GM23338 (cell line): Measurements from ENCODE around the gene DHX36. TPM values are rescaled to one million over a fixed set of nuclear protein-coding genes. Genes with fewer than 3 reads are reported as not detected.

ENCODE experiments used
- ATAC-seq: fragments of 200-7000 bp; cut with Tn5 transposase; 3 replicates; pipeline ENCODE4 v1.9.1; 2020
- DNase-seq: peaks from one replicate; pipeline ENCODE4 v3.0.0-alpha.2; 2015; ENCODE audit warnings: low spot score
- H2AFZ ChIP-seq: fragments of 200-600 bp; sonication (generic); 2 replicates; pipeline ENCODE4 v1.8.0; 2016; ENCODE audit warnings: antibody characterized with exemption, mild to moderate bottlenecking, moderate library complexity
- H3F3A ChIP-seq: fragments of 200-600 bp; sonication (generic); replicated peaks from 2 replicates; pipeline ENCODE4 v1.8.0; 2017; ENCODE audit warnings: antibody characterized with exemption, mixed run types, low read depth
- H3K27ac ChIP-seq: fragments of 200-600 bp; sonication (generic); 2 replicates; pipeline ENCODE4 v1.6.1; 2016; ENCODE audit warnings: low read depth
- H3K27me3 ChIP-seq: fragments of 200-600 bp; sonication (generic); 2 replicates; pipeline ENCODE4 v1.8.0; 2016; ENCODE audit warnings: mild to moderate bottlenecking, mixed run types, moderate library complexity; ENCODE audit not compliant: insufficient read depth
- H3K36me3 ChIP-seq: fragments of 200-600 bp; sonication (generic); 2 replicates; pipeline ENCODE4 v1.8.0; 2016; ENCODE audit warnings: mild to moderate bottlenecking; ENCODE audit not compliant: insufficient read depth
- H3K4me1 ChIP-seq: fragments of 200-600 bp; sonication (generic); 2 replicates; pipeline ENCODE4 v1.8.0; 2016; ENCODE audit warnings: mild to moderate bottlenecking, moderate library complexity; ENCODE audit not compliant: insufficient read depth
- H3K4me2 ChIP-seq: fragments of 200-600 bp; sonication (generic); 2 replicates; pipeline ENCODE4 v1.7.1; 2017; ENCODE audit warnings: mixed run types
- H3K4me3 ChIP-seq: fragments of 200-600 bp; sonication (generic); 2 replicates; pipeline ENCODE4 v1.6.1; 2016; ENCODE audit warnings: mixed run types
- H3K79me2 ChIP-seq: fragments of 200-600 bp; sonication (generic); replicated peaks from 2 replicates; pipeline ENCODE4 v1.8.0; 2017; ENCODE audit warnings: mild to moderate bottlenecking; ENCODE audit not compliant: insufficient read depth
- H3K9me2 ChIP-seq: fragments of 200-600 bp; sonication (generic); 2 replicates; pipeline ENCODE4 v1.8.0; 2017; ENCODE audit not compliant: insufficient read depth
- H4K20me1 ChIP-seq: fragments of 200-600 bp; sonication (generic); replicated peaks from 2 replicates; pipeline ENCODE4 v1.8.0; 2017; ENCODE audit warnings: mild to moderate bottlenecking; ENCODE audit not compliant: insufficient read depth
- H3K27ac Mint-ChIP-seq: 2 replicates; pipeline ENCODE4 v1.8.0; 2020; ENCODE audit warnings: inconsistent platforms, mild to moderate bottlenecking, moderate library complexity, mixed read lengths
- H3K27me3 Mint-ChIP-seq: 3 replicates; pipeline ENCODE4 v1.8.0; 2022; ENCODE audit warnings: low read depth, mild to moderate bottlenecking, moderate library complexity, mixed read lengths, inconsistent platforms; ENCODE audit not compliant: insufficient read depth, poor library complexity
- H3K36me3 Mint-ChIP-seq: 3 replicates; pipeline ENCODE4 v1.8.0; 2021; ENCODE audit warnings: low read depth, mild to moderate bottlenecking, inconsistent platforms, moderate library complexity, mixed read lengths
- H3K4me1 Mint-ChIP-seq: 3 replicates; pipeline ENCODE4 v1.8.0; 2020; ENCODE audit warnings: mild to moderate bottlenecking, inconsistent platforms, mixed read lengths
- H3K4me3 Mint-ChIP-seq: 3 replicates; pipeline ENCODE4 v1.8.0; 2021; ENCODE audit warnings: moderate library complexity, mild to moderate bottlenecking, inconsistent platforms, mixed read lengths
- H3K9me3 Mint-ChIP-seq: 3 replicates; pipeline ENCODE4 v1.8.0; 2020; ENCODE audit warnings: moderate library complexity, mild to moderate bottlenecking, inconsistent platforms, mixed read lengths
- EZH2phosphoT487 ChIP-seq: fragments of 200-600 bp; sonication (generic); IDR thresholded peaks from one replicate; pipeline ENCODE4 v1.8.1; 2018; ENCODE audit warnings: antibody characterized with exemption; ENCODE audit not compliant: unreplicated experiment
- JUNB ChIP-seq: IDR thresholded peaks from one replicate; pipeline ENCODE4 v1.6.1; 2016; ENCODE audit warnings: antibody characterized with exemption; ENCODE audit not compliant: unreplicated experiment
- REST ChIP-seq: IDR thresholded peaks from one replicate; pipeline ENCODE4 v1.6.1; 2018; ENCODE audit warnings: antibody characterized with exemption; ENCODE audit not compliant: unreplicated experiment
- ZNF114 ChIP-seq: fragments of 250-450 bp; sonication (Bioruptor Pico); IDR thresholded peaks from 2 replicates; pipeline ENCODE4 v1.5.0; 2020; ENCODE audit warnings: mild to moderate bottlenecking, moderate library complexity
- ZNF462 ChIP-seq: fragments of 250-450 bp; sonication (Bioruptor Pico); IDR thresholded peaks from 2 replicates; pipeline ENCODE4 v1.5.0; 2020; ENCODE audit warnings: mild to moderate bottlenecking, moderate library complexity
- polyA plus RNA-seq: library from polyadenylated mRNA; unstranded; fragments of >200 nt; fragmentation: Nextera tagmentation; extraction: Ambion mirVana; gene quantifications from 2 replicates; pipeline ENCODE4 v1.2.1, GENCODE V29; 2016
- total RNA-seq: library from RNA; depleted of rRNA; stranded (reverse); fragments of >200 nt; shearing (Covaris generic); gene quantifications from 2 replicates; pipeline ENCODE4 v1.2.3, GENCODE V29; 2014

The DHX36 gene
- total and polyA plus RNA-seq, 2 experiments from 2014 or later: 103 to 110 TPM

GRCh38 chr3:154338008-154338407 is 13.7 kb upstream of the DHX36 start:
- Mint-ChIP-seq H3K27me3 (no peaks in the 10 kb centered on the region), H3K9me3 (no peaks in the 10 kb centered on the region), H3K4me3 (no peak overlapping the region), H3K4me1 (no peaks in the 10 kb centered on the region), H3K36me3 (no peaks in the 10 kb centered on the region), H3K27ac (no peak overlapping the region)
- ATAC-seq: no peak
- Histone ChIP-seq H3K4me2 (no peak overlapping the region), H3F3A (no peaks in the 10 kb centered on the region), H2AFZ (no peak overlapping the region), H3K36me3 (no peaks in the 10 kb centered on the region), H3K27me3 (no peaks in the 10 kb centered on the region), H4K20me1 (no peaks in the 10 kb centered on the region), H3K27ac (no peak overlapping the region), H3K4me3 (no peak overlapping the region), H3K9me2 (no peaks in the 10 kb centered on the region), H3K79me2 (no peaks in the 10 kb centered on the region), H3K4me1 (no peaks in the 10 kb centered on the region)
- DNase-seq: no peak
- TF ChIP-seq REST: no peak
- no peak for TF ChIP-seq EZH2phosphoT487
- TF ChIP-seq ZNF462 (CRISPR knock-in tag): no peak
- TF ChIP-seq ZNF114 (CRISPR knock-in tag): no peak
- TF ChIP-seq JUNB: no peak
